ENCODE results near the gene RBM25. TPM values are rescaled to one million over a fixed set of nuclear protein-coding genes. Genes with fewer than 3 reads are reported as not detected.

The RBM25 gene
- total RNA-seq, 2 experiments from 2014 or later: 157 to 161 TPM

- H3K27me3 Mint-ChIP-seq: no peaks in the 10 kb centered on the region
- Histone ChIP-seq H3K4me1 (ENCODE audit: insufficient read depth, low read length) (peaks cover 26% of the 10 kb centered on the region), H3K27me3 (ENCODE audit: control insufficient read depth in 1 of 2, insufficient read depth in 2 of 2, low read length in 2 of 2) (no peaks in the 10 kb centered on the region), H3K36me3 (ENCODE audit: insufficient read depth, low read length) (peaks cover 10% of the 10 kb centered on the region), H3K9me3 (ENCODE audit: control insufficient read depth in 1 of 2, insufficient read depth in 1 of 2, low read length in 2 of 2) (no peaks in the 10 kb centered on the region), H3K27ac (ENCODE audit: low read depth in 1 of 2, low read length in 2 of 2) (no peak overlapping the region), H3K4me3 (ENCODE audit: low read length) (no peak overlapping the region)
- no peak for DNase-seq
- H3K4me1 Mint-ChIP-seq (ENCODE audit: low read depth): peaks cover 39% of the 10 kb centered on the region
- TF ChIP-seq CTCF (IDR thresholded peaks at IDR 0.05): no peak
- intact Hi-C loops (cut with DNase I, micrococcal nuclease): no loop called here
- POLR2A ChIA-PET: no interaction called here
- H3K4me3 Mint-ChIP-seq: no peak overlapping the region
- peak overlapping the region; percentile 39 for H3K27ac Mint-ChIP-seq
- no peaks in the 10 kb centered on the region for H3K9me3 Mint-ChIP-seq
- peaks cover 34% of the 10 kb centered on the region for H3K36me3 Mint-ChIP-seq (ENCODE audit: low read depth)
- no peak for ATAC-seq (ENCODE audit: poor library complexity)
- CTCF ChIA-PET: no interaction called here
These were observed 84.7 kb downstream of the RBM25 start for GRCh38 chr14:73143003-73143402.

GRCh38 chr14:73143617-73144016 lies 85.3 kb downstream of the RBM25 start:
- Histone ChIP-seq H3K4me1 (ENCODE audit: insufficient read depth, low read length) (peaks cover 26% of the 10 kb centered on the region), H3K27ac (ENCODE audit: low read depth in 1 of 2, low read length in 2 of 2) (no peak overlapping the region), H3K36me3 (ENCODE audit: insufficient read depth, low read length) (peaks cover 16% of the 10 kb centered on the region), H3K9me3 (ENCODE audit: control insufficient read depth in 1 of 2, insufficient read depth in 1 of 2, low read length in 2 of 2) (no peaks in the 10 kb centered on the region), H3K27me3 (ENCODE audit: control insufficient read depth in 1 of 2, insufficient read depth in 2 of 2, low read length in 2 of 2) (no peaks in the 10 kb centered on the region), H3K4me3 (ENCODE audit: low read length) (no peak overlapping the region)
- no peaks in the 10 kb centered on the region for H3K9me3 Mint-ChIP-seq
- no peaks in the 10 kb centered on the region for H3K27me3 Mint-ChIP-seq
- no peak overlapping the region for H3K4me3 Mint-ChIP-seq
- no peak for DNase-seq
- H3K27ac Mint-ChIP-seq: peak overlapping the region; percentile 39
- ATAC-seq (ENCODE audit: poor library complexity): no peak
- peaks cover 39% of the 10 kb centered on the region for H3K4me1 Mint-ChIP-seq (ENCODE audit: low read depth)
- ChIA-PET POLR2A (no interaction called here), CTCF (no interaction called here)
- H3K36me3 Mint-ChIP-seq (ENCODE audit: low read depth): peaks cover 40% of the 10 kb centered on the region
- TF ChIP-seq CTCF (IDR thresholded peaks at IDR 0.05): no peak
- intact Hi-C loops (cut with DNase I, micrococcal nuclease): no loop called here

- no peak overlapping the region for H3K27ac ChIP-seq (ENCODE audit: low read depth in 1 of 2, low read length in 2 of 2)
- H3K27me3 Mint-ChIP-seq: no peaks in the 10 kb centered on the region
- H3K4me3 ChIP-seq (ENCODE audit: low read length): no peak overlapping the region
- DNase-seq (no peak), ATAC-seq (ENCODE audit: poor library complexity) (no peak)
- no peaks in the 10 kb centered on the region for H3K27me3 ChIP-seq (ENCODE audit: control insufficient read depth in 1 of 2, insufficient read depth in 2 of 2, low read length in 2 of 2)
- no peak for TF ChIP-seq CTCF (IDR thresholded peaks at IDR 0.05)
- POLR2A ChIA-PET: interaction anchor here (0.9 to 1.0 kb wide), 2 partner anchors 87 to 314 kb away, joined by 3 read pairs; partner anchors contain the start of gene RBM25
- H3K4me1 ChIP-seq (ENCODE audit: insufficient read depth, low read length): peaks cover 26% of the 10 kb centered on the region
- CTCF ChIA-PET: no interaction called here
- no peaks in the 10 kb centered on the region for H3K9me3 ChIP-seq (ENCODE audit: control insufficient read depth in 1 of 2, insufficient read depth in 1 of 2, low read length in 2 of 2)
- peaks cover 33% of the 10 kb centered on the region for H3K36me3 ChIP-seq (ENCODE audit: insufficient read depth, low read length)
- no peaks in the 10 kb centered on the region for H3K9me3 Mint-ChIP-seq
- H3K27ac Mint-ChIP-seq: no peak overlapping the region
- H3K4me1 Mint-ChIP-seq (ENCODE audit: low read depth): peaks cover 39% of the 10 kb centered on the region
- no peak overlapping the region for H3K4me3 Mint-ChIP-seq
- H3K36me3 Mint-ChIP-seq (ENCODE audit: low read depth): peaks cover 57% of the 10 kb centered on the region
- intact Hi-C loops (cut with DNase I, micrococcal nuclease): no loop called here
These were observed 87.0 kb downstream of the RBM25 start for GRCh38 chr14:73145371-73145770.

Measured in CD4-positive, alpha-beta T cell (primary cell).